Psoas muscle (tissue), 8 donors: ENCODE results near the gene PLCB3. TPM values are rescaled to one million over a fixed set of nuclear protein-coding genes. Genes with fewer than 3 reads are reported as not detected.

Source experiments
- ATAC-seq, 4 donors: fragments of 200-7000 bp; cut with Tn5 transposase; one replicate each; pipeline ENCODE4 v1.9.1; 2020; ENCODE audit warnings: moderate library complexity in 3 of 4, mild to moderate bottlenecking in 2 of 4
- DNase-seq, 2 donors: peaks; one replicate each; pipeline ENCODE4 v3.0.0-alpha.2; 2020
- H3K27ac ChIP-seq: fragments of 200-600 bp; one replicate; pipeline ENCODE4 v1.8.0; 2022
- H3K27me3 ChIP-seq, 3 donors: fragments of 200-600 bp in 1 of 3; one replicate each; pipeline versions ENCODE4 v1.6.1 to v1.8.0; 2013 to 2022; ENCODE audit warnings: low read length in 2 of 3, mild to moderate bottlenecking in 2 of 3, moderate library complexity in 1 of 3; ENCODE audit not compliant: insufficient read depth in 3 of 3
- H3K36me3 ChIP-seq, 2 donors: fragments of 200-600 bp in 1 of 2; one replicate each; pipeline versions ENCODE4 v1.6.1 to v1.8.0; 2013 to 2022; ENCODE audit warnings: low read depth in 1 of 2, mild to moderate bottlenecking in 1 of 2, moderate library complexity in 1 of 2; ENCODE audit not compliant: insufficient read depth in 1 of 2
- H3K4me1 ChIP-seq: fragments of 200-600 bp; one replicate; pipeline ENCODE4 v1.8.0; 2022
- H3K4me3 ChIP-seq: fragments of 200-600 bp; one replicate; pipeline ENCODE4 v1.8.0; 2022; ENCODE audit warnings: mild to moderate bottlenecking
- H3K9me3 ChIP-seq: fragments of 200-600 bp; one replicate; pipeline ENCODE4 v1.8.0; 2022
- WGBS, 3 donors: extraction: QIAGEN DNeasy Blood & Tissue Kit; methylation state at CpG; one replicate each; pipeline versions ENCODE4 v1.1.6 to v1.1.7; 2013; 5-methylcytosine and 5-hydroxymethylcytosine counted together
- intact Hi-C, 2 donors: fragments of 100-400 bp; cut with DNase I; formaldehyde crosslinking; loops; one replicate each; pipeline versions ENCODE4 v1.11.0 to v1.14.2; 2022
- polyA plus RNA-seq, 3 donors: library from polyadenylated mRNA; stranded (reverse); fragments of 200-250 nt; gene quantifications; one replicate each; pipeline ENCODE4 v1.2.3, GENCODE V29; 2013
- total RNA-seq, 4 donors: library from RNA; stranded (reverse); fragmentation: NEBNext Ultra II Directional in 2 of 4; extraction: Animal tissue kit (Norgen Biotek cat#: 25700) in 2 of 4; gene quantifications; one replicate each; pipeline versions ENCODE4 v1.2.1 to v1.2.4, GENCODE V29; 2021 to 2023
- TF ChIP-seq, protein P1 (sequence below): fragments of 200-600 bp; IDR thresholded peaks from one replicate; pipeline ENCODE4 v1.8.0; 2022; ENCODE audit warnings: antibody characterized with exemption
- donor health status: healthy with polysubstance abuse.
- donor health status: DM: no; HTN: no; CAD: no; lungs with moderate emphysema.
- donor health status: Bipolar disorder and iron deficiency.
- donor health status: healthy.
- donor health status: DM: yes; HTN: yes; CAD: no.
- donor health status: DM: no; HTN: no; CAD: no.
- donor health status: DM: no; HTN: no; CAD: no.
- donor health status: DM: yes; HTN: yes; CAD: no.

Gene PLCB3
- total and polyA plus RNA-seq, 7 donors = 3.8 to 10.4 (median 5.9) TPM

GRCh38 chr11:64289002-64289564, 37.8 kb downstream of the PLCB3 start:
- no peak for ATAC-seq

GRCh38 chr11:64290352-64291261, 39.3 kb downstream of the PLCB3 start:
- WGBS, 3 donors = 51 to 78% (median 55%) methylated on average over 7 to 10 of the region's 10 CpGs
- ATAC-seq = no peak
- DNase-seq = no peak

More at GRCh38 chr11:64289002-64289564, 37.8 kb downstream of the PLCB3 start:
- peaks cover 0 to 35% (median 21%) of the 10 kb centered on the region in 3 donors for H3K27me3 ChIP-seq
- H3K4me3 ChIP-seq = no peak overlapping the region
- TF ChIP-seq, protein P1, sequence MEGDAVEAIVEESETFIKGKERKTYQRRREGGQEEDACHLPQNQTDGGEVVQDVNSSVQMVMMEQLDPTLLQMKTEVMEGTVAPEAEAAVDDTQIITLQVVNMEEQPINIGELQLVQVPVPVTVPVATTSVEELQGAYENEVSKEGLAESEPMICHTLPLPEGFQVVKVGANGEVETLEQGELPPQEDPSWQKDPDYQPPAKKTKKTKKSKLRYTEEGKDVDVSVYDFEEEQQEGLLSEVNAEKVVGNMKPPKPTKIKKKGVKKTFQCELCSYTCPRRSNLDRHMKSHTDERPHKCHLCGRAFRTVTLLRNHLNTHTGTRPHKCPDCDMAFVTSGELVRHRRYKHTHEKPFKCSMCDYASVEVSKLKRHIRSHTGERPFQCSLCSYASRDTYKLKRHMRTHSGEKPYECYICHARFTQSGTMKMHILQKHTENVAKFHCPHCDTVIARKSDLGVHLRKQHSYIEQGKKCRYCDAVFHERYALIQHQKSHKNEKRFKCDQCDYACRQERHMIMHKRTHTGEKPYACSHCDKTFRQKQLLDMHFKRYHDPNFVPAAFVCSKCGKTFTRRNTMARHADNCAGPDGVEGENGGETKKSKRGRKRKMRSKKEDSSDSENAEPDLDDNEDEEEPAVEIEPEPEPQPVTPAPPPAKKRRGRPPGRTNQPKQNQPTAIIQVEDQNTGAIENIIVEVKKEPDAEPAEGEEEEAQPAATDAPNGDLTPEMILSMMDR = no peak
- intact Hi-C loops = no loop called here
- H3K4me1 ChIP-seq = peaks cover 25% of the 10 kb centered on the region
- H3K27ac ChIP-seq = no peak overlapping the region
- no peaks in the 10 kb centered on the region for H3K9me3 ChIP-seq
- no peak for DNase-seq
- WGBS, 3 donors = 92 to 97% (median 93%) methylated on average over 13 of the region's 13 CpGs
- H3K36me3 ChIP-seq = no peaks in the 10 kb centered on the region

DNA sequence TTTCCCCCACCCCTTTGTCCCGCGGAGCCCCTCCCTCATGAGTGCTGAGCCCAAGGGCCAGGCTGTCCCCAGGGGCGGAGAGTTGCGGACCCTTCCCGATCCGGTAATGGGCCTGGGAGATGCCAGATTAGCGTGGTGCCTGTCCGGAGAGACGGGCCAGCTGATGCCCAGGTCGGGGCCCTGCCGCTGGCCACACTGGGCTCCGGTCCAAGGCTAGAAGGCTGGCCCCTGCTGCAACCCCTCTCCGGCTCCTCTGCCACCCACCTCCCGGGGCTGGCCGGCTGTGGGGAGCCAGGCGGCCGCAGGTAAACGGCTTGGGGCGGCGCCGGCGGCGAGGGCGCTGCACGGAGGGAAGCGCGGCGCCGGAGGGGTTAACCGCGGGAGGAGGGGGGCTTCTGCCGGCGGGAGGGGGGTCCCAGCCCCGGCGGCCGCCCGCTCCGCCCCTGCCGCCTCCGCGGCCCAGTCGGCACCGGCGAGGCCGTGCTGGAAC, 40.0 kb downstream of the PLCB3 start, which contains the start of gene KCNK4:
TSS of gene KCNK4 (plus strand) at position 41 of the 490 bp plus-strand sequence. CDS start 1,717 bp downstream, outside the sequence.
- no peaks in the 10 kb centered on the region for H3K9me3 ChIP-seq
- peak in 1 of 2 donors; percentile 53 for DNase-seq
- peaks cover 0 to 52% (median 23%) of the 10 kb centered on the region in 3 donors for H3K27me3 ChIP-seq

More at GRCh38 chr11:64290352-64291261, 39.3 kb downstream of the PLCB3 start:
- H3K9me3 ChIP-seq = no peaks in the 10 kb centered on the region
- no peaks in the 10 kb centered on the region for H3K36me3 ChIP-seq
- peaks cover 0 to 45% (median 21%) of the 10 kb centered on the region in 3 donors for H3K27me3 ChIP-seq
- no peak overlapping the region for H3K27ac ChIP-seq
- peaks cover 24% of the 10 kb centered on the region for H3K4me1 ChIP-seq
- intact Hi-C loops = no loop called here
- TF ChIP-seq, protein P1 = no peak
- no peak overlapping the region for H3K4me3 ChIP-seq

DNA sequence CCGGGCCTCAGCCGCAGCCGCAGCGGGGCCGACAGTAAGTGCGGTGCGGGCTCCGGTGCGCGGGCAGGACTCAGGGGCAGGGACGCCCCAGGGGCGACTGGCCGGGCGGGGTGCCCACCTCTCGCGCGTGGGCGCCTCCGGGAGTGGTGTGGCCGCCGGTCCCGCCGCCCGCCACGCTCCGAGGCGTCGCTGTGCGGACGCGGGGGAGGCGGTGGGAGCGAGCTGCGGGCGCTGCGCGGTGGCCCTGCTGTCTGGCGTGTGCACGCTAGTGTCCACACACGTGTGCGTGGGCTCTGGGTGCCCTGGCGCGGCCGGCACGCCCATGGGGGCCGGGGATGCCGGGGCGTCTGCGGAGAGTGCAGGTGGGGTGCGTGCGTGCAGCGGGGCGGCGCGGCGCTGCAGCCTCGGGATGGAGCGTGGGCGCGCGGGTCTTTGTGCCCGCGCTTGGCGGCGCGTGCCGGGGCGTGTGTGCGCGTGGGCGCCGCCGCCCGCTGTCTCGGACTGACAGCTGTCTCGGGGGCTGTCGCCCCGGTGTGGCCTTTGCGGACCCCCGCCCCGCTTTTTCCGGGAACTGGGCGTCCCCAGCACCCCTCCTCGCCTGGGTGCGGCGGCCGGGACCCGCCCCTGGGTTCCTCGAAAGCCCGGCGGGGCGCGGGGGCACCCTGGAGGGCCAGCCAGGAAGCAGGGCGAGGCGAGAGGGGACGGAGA, 40.6 kb downstream of the PLCB3 start:
- Histone ChIP-seq H3K27ac (no peak overlapping the region), H3K27me3 (peaks cover 0 to 58% (median 28%) of the 10 kb centered on the region in 3 donors), H3K4me1 (peaks cover 14% of the 10 kb centered on the region), H3K36me3 (no peaks in the 10 kb centered on the region), H3K4me3 (peak overlapping the region; percentile 58), H3K9me3 (no peaks in the 10 kb centered on the region)
- WGBS, 3 donors = 0 to 1% (median 0%) methylated on average over 25 to 96 of the region's 96 CpGs
- ATAC-seq (peak; percentile 10 to 45 (median 32)), DNase-seq (peak in 1 of 2 donors; percentile 47)
- intact Hi-C loops = no loop called here
- TF ChIP-seq, protein P1 = no peak

More for the DNA sequence above, 40.0 kb downstream of the PLCB3 start, which contains the start of gene KCNK4:
- WGBS, 3 donors = 6 to 16% (median 8%) methylated on average over 19 to 45 of the region's 45 CpGs
- peaks cover 19% of the 10 kb centered on the region for H3K4me1 ChIP-seq
- H3K36me3 ChIP-seq = no peaks in the 10 kb centered on the region
- intact Hi-C loops = no loop called here
- peak within 1 kb of the TSS; percentile 58 for H3K4me3 ChIP-seq
- TF ChIP-seq, protein P1 = no peak
- no peak for ATAC-seq
- H3K27ac ChIP-seq = no peak within 1 kb of the TSS
